SK-N-SH treated with all-trans-retinoic acid at 6 μM for 48 hours (cell line): ENCODE data around the gene C5AR2.
"Not testable (repeated sequence)": the region's sequence is repeated elsewhere in the genome, so short reads cannot be mapped to it uniquely, and the experiment has no call there.

Source experiments
- ATAC-seq: fragments of 200-7000 bp; cut with Tn5 transposase; 3 replicates; pipeline ENCODE4 v1.9.1; 2020; ENCODE audit warnings: mild to moderate bottlenecking, moderate library complexity
- ARNTL ChIP-seq: fragments of 450-650 bp; formaldehyde crosslinking; IDR thresholded peaks from 2 replicates; pipeline ENCODE4 v1.5.0; 2020; ENCODE audit warnings: low read depth, mild to moderate bottlenecking, moderate library complexity, borderline replicate concordance
- CREB5 ChIP-seq: fragments of 250-450 bp; sonication (Bioruptor Pico); IDR thresholded peaks from 2 replicates; pipeline ENCODE4 v1.5.1; 2020; ENCODE audit warnings: low read depth, mild to moderate bottlenecking, moderate library complexity
- CSDC2 ChIP-seq: fragments of 250-450 bp; sonication (Bioruptor Pico); IDR thresholded peaks from 2 replicates; pipeline ENCODE4 v1.5.0; 2020; ENCODE audit warnings: mild to moderate bottlenecking, moderate library complexity
- ESRRG ChIP-seq: fragments of 250-450 bp; sonication (Bioruptor Pico); IDR thresholded peaks from 2 replicates; pipeline ENCODE4 v1.6.1; 2021; ENCODE audit warnings: mild to moderate bottlenecking
- ISL1 ChIP-seq: fragments of 250-450 bp; sonication (Bioruptor Pico); IDR thresholded peaks from 2 replicates; pipeline ENCODE4 v2.1.2; 2022; ENCODE audit warnings: mild to moderate bottlenecking, moderate library complexity
- OSR1 ChIP-seq: fragments of 250-450 bp; sonication (Bioruptor Pico); IDR thresholded peaks from 2 replicates; pipeline ENCODE4 v1.8.0; 2022; ENCODE audit warnings: moderate library complexity, mild to moderate bottlenecking, inconsistent platforms
- PATZ1 ChIP-seq: fragments of 250-450 bp; sonication (Bioruptor Pico); IDR thresholded peaks from 2 replicates; pipeline ENCODE4 v1.8.0; 2020; ENCODE audit warnings: mild to moderate bottlenecking, moderate library complexity, borderline replicate concordance
- POU6F1 ChIP-seq: fragments of 250-450 bp; sonication (Bioruptor Pico); IDR thresholded peaks from 2 replicates; pipeline ENCODE4 v1.8.0; 2021; ENCODE audit warnings: low read depth, mild to moderate bottlenecking, moderate library complexity, borderline replicate concordance
- PPARA ChIP-seq: fragments of 250-450 bp; sonication (Bioruptor Pico); IDR thresholded peaks from 2 replicates; pipeline ENCODE4 v1.5.0; 2020; ENCODE audit warnings: mild to moderate bottlenecking, borderline replicate concordance
- TOX ChIP-seq: fragments of 250-450 bp; sonication (Bioruptor Pico); IDR thresholded peaks from 2 replicates; pipeline ENCODE4 v1.8.0; 2021; ENCODE audit warnings: mild to moderate bottlenecking, moderate library complexity, borderline replicate concordance
- ZC3H10 ChIP-seq: fragments of 250-450 bp; sonication (Bioruptor Pico); IDR thresholded peaks from 2 replicates; pipeline ENCODE4 v1.5.1; 2021; ENCODE audit warnings: mild to moderate bottlenecking, moderate library complexity
- ZFP30 ChIP-seq: fragments of 450-650 bp; formaldehyde crosslinking; IDR thresholded peaks from 2 replicates; pipeline ENCODE4 v1.5.0; 2022; ENCODE audit warnings: mild to moderate bottlenecking, moderate library complexity
- ZNF565 ChIP-seq: fragments of 450-650 bp; formaldehyde crosslinking; conservative IDR thresholded peaks from 2 replicates; pipeline ENCODE4 v1.5.0; 2020; ENCODE audit warnings: low read depth, mild to moderate bottlenecking, moderate library complexity
- ZNF70 ChIP-seq: fragments of 450-650 bp; formaldehyde crosslinking; IDR thresholded peaks from 2 replicates; pipeline ENCODE4 v1.5.0; 2020; ENCODE audit warnings: mild to moderate bottlenecking, moderate library complexity
- ZNF8 ChIP-seq: fragments of 450-650 bp; formaldehyde crosslinking; IDR thresholded peaks from 2 replicates; pipeline ENCODE4 v1.5.0; 2020; ENCODE audit warnings: mild to moderate bottlenecking, moderate library complexity
- TF ChIP-seq, protein P1 (sequence below): fragments of 250-450 bp; sonication (Bioruptor Pico); IDR thresholded peaks from 2 replicates; pipeline ENCODE4 v1.5.0; 2020; ENCODE audit warnings: mild to moderate bottlenecking, moderate library complexity

C5AR2 gene

GRCh38 chr19:47386582-47386981 lies 54.6 kb downstream of the C5AR2 start:
- not testable (repeated sequence) for ATAC-seq

GRCh38 chr19:47387623-47388022 lies 55.6 kb downstream of the C5AR2 start:
- ATAC-seq: not testable (repeated sequence)

- not testable (repeated sequence) for ATAC-seq
Observed at GRCh38 chr19:47388721-47389120, 56.7 kb downstream of the C5AR2 start.

GRCh38 chr19:47389150-47389556 lies 57.2 kb downstream of the C5AR2 start:
- no peak for ATAC-seq
- TF ChIP-seq CREB5 (CRISPR knock-in tag) (no peak), PATZ1 (CRISPR knock-in tag) (no peak), ZC3H10 (no peak), POU6F1 (CRISPR knock-in tag) (no peak), ZNF565 (no peak), TOX (CRISPR knock-in tag) (no peak), PPARA (no peak)
- TF ChIP-seq, protein P1, sequence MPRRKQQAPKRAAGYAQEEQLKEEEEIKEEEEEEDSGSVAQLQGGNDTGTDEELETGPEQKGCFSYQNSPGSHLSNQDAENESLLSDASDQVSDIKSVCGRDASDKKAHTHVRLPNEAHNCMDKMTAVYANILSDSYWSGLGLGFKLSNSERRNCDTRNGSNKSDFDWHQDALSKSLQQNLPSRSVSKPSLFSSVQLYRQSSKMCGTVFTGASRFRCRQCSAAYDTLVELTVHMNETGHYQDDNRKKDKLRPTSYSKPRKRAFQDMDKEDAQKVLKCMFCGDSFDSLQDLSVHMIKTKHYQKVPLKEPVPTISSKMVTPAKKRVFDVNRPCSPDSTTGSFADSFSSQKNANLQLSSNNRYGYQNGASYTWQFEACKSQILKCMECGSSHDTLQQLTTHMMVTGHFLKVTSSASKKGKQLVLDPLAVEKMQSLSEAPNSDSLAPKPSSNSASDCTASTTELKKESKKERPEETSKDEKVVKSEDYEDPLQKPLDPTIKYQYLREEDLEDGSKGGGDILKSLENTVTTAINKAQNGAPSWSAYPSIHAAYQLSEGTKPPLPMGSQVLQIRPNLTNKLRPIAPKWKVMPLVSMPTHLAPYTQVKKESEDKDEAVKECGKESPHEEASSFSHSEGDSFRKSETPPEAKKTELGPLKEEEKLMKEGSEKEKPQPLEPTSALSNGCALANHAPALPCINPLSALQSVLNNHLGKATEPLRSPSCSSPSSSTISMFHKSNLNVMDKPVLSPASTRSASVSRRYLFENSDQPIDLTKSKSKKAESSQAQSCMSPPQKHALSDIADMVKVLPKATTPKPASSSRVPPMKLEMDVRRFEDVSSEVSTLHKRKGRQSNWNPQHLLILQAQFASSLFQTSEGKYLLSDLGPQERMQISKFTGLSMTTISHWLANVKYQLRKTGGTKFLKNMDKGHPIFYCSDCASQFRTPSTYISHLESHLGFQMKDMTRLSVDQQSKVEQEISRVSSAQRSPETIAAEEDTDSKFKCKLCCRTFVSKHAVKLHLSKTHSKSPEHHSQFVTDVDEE: no peak

- peak; percentile 32; the same call in 2 of the 3 replicates for ATAC-seq
Observed at GRCh38 chr19:47390533-47391488, 58.8 kb downstream of the C5AR2 start.

GRCh38 chr19:47391510-47392223 lies 59.7 kb downstream of the C5AR2 start:
- TF ChIP-seq ISL1 (CRISPR knock-in tag): no peak
- TF ChIP-seq ESRRG (CRISPR knock-in tag): no peak
- TF ChIP-seq ARNTL: no peak
- no peak for TF ChIP-seq ZNF70 (CRISPR knock-in tag)
- peak; percentile 96 for ATAC-seq

More at GRCh38 chr19:47390533-47391488, 58.8 kb downstream of the C5AR2 start:
- no peak for TF ChIP-seq ISL1 (CRISPR knock-in tag)
- no peak for TF ChIP-seq CSDC2
- no peak for TF ChIP-seq ZFP30 (CRISPR knock-in tag)
- no peak for TF ChIP-seq OSR1
- no peak for TF ChIP-seq TOX (CRISPR knock-in tag)
- no peak for TF ChIP-seq ZNF8 (CRISPR knock-in tag)
- no peak for TF ChIP-seq ZC3H10
- no peak for TF ChIP-seq ZNF70 (CRISPR knock-in tag)
